Panc1 (cell line): ENCODE measurements around the gene RANGRF. TPM values are rescaled to one million over a fixed set of nuclear protein-coding genes. Genes with fewer than 3 reads are reported as not detected.

Experiments
- ATAC-seq: fragments of 200-7000 bp; cut with Tn5 transposase; 2 replicates; pipeline ENCODE4 v1.9.1; 2020; ENCODE audit warnings: mild to moderate bottlenecking, moderate library complexity
- BruUV-seq: library from RNA; stranded (reverse); fragments of 400-500 nt; replicated peaks from 2 replicates; lab custom pipeline; 2021; lab: Mats Ljungman, UMichigan
- CTCF ChIA-PET: fragments of 300-600 bp; sonication (Branson Sonifier 250); formaldehyde crosslinking; loops from one replicate; lab custom pipeline; 2022; ENCODE audit warnings: antibody characterized with exemption; lab: Charles Lee
- POLR2A ChIA-PET: fragments of 300-600 bp; sonication (Branson Sonifier 250); formaldehyde crosslinking; loops from one replicate; lab custom pipeline; 2022; ENCODE audit warnings: antibody characterized with exemption; lab: Charles Lee
- DNase-seq: peaks from one replicate; pipeline ENCODE4 v3.0.0-alpha.2; 2010; ENCODE audit warnings: low read depth, low spot score
- H3K27ac ChIP-seq: 2 replicates; pipeline ENCODE4 v1.5.1; 2011; ENCODE audit warnings: mild to moderate bottlenecking, low read length, inconsistent platforms
- H3K27me3 ChIP-seq: fragments of 200-500 bp; sonication (Bioruptor generic); 2 replicates; pipeline ENCODE4 v1.6.0; 2014; ENCODE audit warnings: low read length, inconsistent platforms; ENCODE audit not compliant: control insufficient read depth, insufficient read depth
- H3K36me3 ChIP-seq: fragments of 200-500 bp; sonication (Bioruptor generic); 2 replicates; pipeline ENCODE4 v1.5.1; 2014; ENCODE audit warnings: inconsistent platforms, mild to moderate bottlenecking, low read length, moderate library complexity; ENCODE audit not compliant: control insufficient read depth, insufficient read depth
- H3K4me1 ChIP-seq: 2 replicates; pipeline ENCODE4 v1.5.1; 2011; ENCODE audit warnings: inconsistent platforms, mild to moderate bottlenecking, low read length, moderate library complexity; ENCODE audit not compliant: control insufficient read depth, insufficient read depth
- H3K4me3 ChIP-seq, 2 experiments: 2 replicates each; pipeline ENCODE4 v1.5.1; 2011 to 2012; ENCODE audit warnings: low read depth in 2 of 2, low read length in 2 of 2, mild to moderate bottlenecking in 2 of 2, inconsistent platforms in 1 of 2, moderate library complexity in 1 of 2
- H3K9me3 ChIP-seq: fragments of 200-500 bp; sonication (Bioruptor generic); 2 replicates; pipeline ENCODE4 v1.5.1; 2014; ENCODE audit warnings: low read depth, mild to moderate bottlenecking, inconsistent platforms, low read length, moderate library complexity; ENCODE audit not compliant: control insufficient read depth, insufficient read depth
- CTCF ChIP-seq: fragments of 450-650 bp; IDR thresholded peaks from 2 replicates; pipeline ENCODE4 v1.5.1; 2017; ENCODE audit warnings: mild to moderate bottlenecking
- POLR2AphosphoS5 ChIP-seq: IDR thresholded peaks from 2 replicates; pipeline ENCODE4 v1.6.1; 2012; ENCODE audit warnings: mild to moderate bottlenecking, low read depth, low read length, moderate library complexity
- REST ChIP-seq, 2 experiments: IDR thresholded peaks; 2 replicates each; pipeline ENCODE4 v1.6.1; 2011 to 2012; ENCODE audit warnings: low read depth in 2 of 2, control low read depth in 1 of 2, low read length in 1 of 2, mild to moderate bottlenecking in 1 of 2, moderate library complexity in 1 of 2; ENCODE audit not compliant: insufficient read depth in 1 of 2
- SIN3A ChIP-seq: IDR thresholded peaks from 2 replicates; pipeline ENCODE4 v1.6.1; 2012; ENCODE audit warnings: low read depth, mild to moderate bottlenecking, low read length, moderate library complexity, borderline replicate concordance; ENCODE audit not compliant: insufficient read depth
- TCF7L2 ChIP-seq: IDR thresholded peaks from 2 replicates; pipeline ENCODE4 v1.6.1; 2011; ENCODE audit warnings: mild to moderate bottlenecking, low read depth, low read length, inconsistent platforms
- in situ Hi-C: cut with HindIII; loops from 2 replicates; pipeline ENCODE4 v1.10.0; 2016; ENCODE audit warnings: low sequenced_read_pairs, low pct_unique_long_range_greater_than_20kb
- intact Hi-C: fragments of 100-400 bp; cut with micrococcal nuclease; formaldehyde crosslinking; loops from one replicate; pipeline ENCODE4 v1.10.0; 2022; ENCODE audit not compliant: unreplicated experiment
- total RNA-seq: library from RNA; stranded (reverse); gene quantifications from one replicate; pipeline ENCODE4 v1.2.1, GENCODE V29; 2021; ENCODE audit not compliant: unreplicated experiment

RANGRF gene
- total RNA-seq, 1 experiment from 2014 or later: 16.7 TPM

- no peaks in the 10 kb centered on the region for H3K36me3 ChIP-seq
- ATAC-seq (no peak), DNase-seq (no peak)
- H3K4me3 ChIP-seq: no peak overlapping the region
- in situ Hi-C loops: no loop called here
- no peaks in the 10 kb centered on the region for H3K9me3 ChIP-seq
- no peaks in the 10 kb centered on the region for H3K4me1 ChIP-seq
- POLR2A ChIA-PET: no interaction called here
- CTCF ChIA-PET: interaction anchor here (0.6 kb wide), 1 partner anchor 15 kb away, joined by 5 read pairs; no protein-coding TSS in a partner anchor
- no TSS peak for BruUV-seq
- no peaks in the 10 kb centered on the region for H3K27me3 ChIP-seq
- TF ChIP-seq REST (IDR thresholded peaks at IDR 0.05; ENCODE audit: insufficient read depth in 1 of 2, low read depth in 2 of 2, low read length in 1 of 2) (no peak), POLR2AphosphoS5 (no peak)
- H3K27ac ChIP-seq: no peak overlapping the region
- intact Hi-C loops: no loop called here
Measured at GRCh38 chr17:8320262-8320661, 31.8 kb downstream of the RANGRF start.

- POLR2A ChIA-PET: no interaction called here
- ATAC-seq (no peak; the same call in 1 of the 2 replicates), DNase-seq (no peak)
- BruUV-seq: no TSS peak
- Histone ChIP-seq H3K4me3 (no peak overlapping the region), H3K36me3 (no peaks in the 10 kb centered on the region), H3K4me1 (no peaks in the 10 kb centered on the region), H3K27ac (no peak overlapping the region), H3K9me3 (no peaks in the 10 kb centered on the region), H3K27me3 (no peaks in the 10 kb centered on the region)
- CTCF ChIA-PET: interaction anchor here (0.6 kb wide), 2 partner anchors 12 to 16 kb away, joined by 5 to 12 read pairs; no protein-coding TSS in a partner anchor
- in situ Hi-C loops: no loop called here
- intact Hi-C loops: no loop called here
- no peak for TF ChIP-seq TCF7L2
- no peak for TF ChIP-seq CTCF
- no peak for TF ChIP-seq SIN3A
- no peak for TF ChIP-seq REST (IDR thresholded peaks at IDR 0.05; ENCODE audit: insufficient read depth in 1 of 2, low read depth in 2 of 2, low read length in 1 of 2)
- no peak for TF ChIP-seq POLR2AphosphoS5
Measured at GRCh38 chr17:8320990-8321389, 32.5 kb downstream of the RANGRF start.
